Measurements from ENCODE around the gene TSR1. TPM values are rescaled to one million over a fixed set of nuclear protein-coding genes. Genes with fewer than 3 reads are reported as not detected.

Gene TSR1
- total and polyA plus RNA-seq, 2 donors: 21.9 to 23.3 TPM

GRCh38 chr17:2363851-2364762 is 27.9 kb upstream of the TSR1 start:
- no peaks in the 10 kb centered on the region for H3K36me3 ChIP-seq (ENCODE audit: insufficient read depth)
- H3K4me3 ChIP-seq (ENCODE audit: low read depth, low read length): no peak overlapping the region
- DNase-seq (ENCODE audit: extremely low spot score): no peak
- H3K27ac ChIP-seq (ENCODE audit: low read depth): no peak overlapping the region
- no peaks in the 10 kb centered on the region for H3K4me1 ChIP-seq (ENCODE audit: insufficient read depth)
- 72% methylated on average over 26 of the region's 26 CpGs for WGBS

- no peak overlapping the region for H3K27ac ChIP-seq (ENCODE audit: low read depth)
- no peaks in the 10 kb centered on the region for H3K4me1 ChIP-seq (ENCODE audit: insufficient read depth)
- DNase-seq (ENCODE audit: extremely low spot score): no peak
Measured at GRCh38 chr17:2363318-2363717, 27.1 kb upstream of the TSR1 start.

GRCh38 chr17:2362881-2363280 is 26.6 kb upstream of the TSR1 start:
- H3K4me3 ChIP-seq (ENCODE audit: low read depth, low read length): no peak overlapping the region
- no peaks in the 10 kb centered on the region for H3K36me3 ChIP-seq (ENCODE audit: insufficient read depth)
- H3K27ac ChIP-seq (ENCODE audit: low read depth): no peak overlapping the region
- no peak for DNase-seq (ENCODE audit: extremely low spot score)
- WGBS: 98% methylated on average over 14 of the region's 14 CpGs
- H3K4me1 ChIP-seq (ENCODE audit: insufficient read depth): no peaks in the 10 kb centered on the region

More at GRCh38 chr17:2363318-2363717, 27.1 kb upstream of the TSR1 start:
- Histone ChIP-seq H3K4me3 (ENCODE audit: low read depth, low read length) (no peak overlapping the region), H3K36me3 (ENCODE audit: insufficient read depth) (no peaks in the 10 kb centered on the region)
- WGBS: 95% methylated on average over 21 of the region's 21 CpGs

- Histone ChIP-seq H3K4me1 (ENCODE audit: insufficient read depth) (no peaks in the 10 kb centered on the region), H3K36me3 (ENCODE audit: insufficient read depth) (no peaks in the 10 kb centered on the region)
- 89% methylated on average over 19 of the region's 19 CpGs for WGBS
Measured at GRCh38 chr17:2362416-2362815, 26.2 kb upstream of the TSR1 start.

GRCh38 chr17:2362016-2362415 is 25.8 kb upstream of the TSR1 start:
- Histone ChIP-seq H3K27ac (ENCODE audit: low read depth) (no peak overlapping the region), H3K36me3 (ENCODE audit: insufficient read depth) (no peaks in the 10 kb centered on the region), H3K4me1 (ENCODE audit: insufficient read depth) (no peaks in the 10 kb centered on the region), H3K4me3 (ENCODE audit: low read depth, low read length) (no peak overlapping the region)
- whole genome bisulfite sequencing: 97% methylated on average over 20 of the region's 20 CpGs
- DNase-seq (ENCODE audit: extremely low spot score): no peak

More at GRCh38 chr17:2362416-2362815, 26.2 kb upstream of the TSR1 start:
- no peak overlapping the region for H3K27ac ChIP-seq (ENCODE audit: low read depth)
- DNase-seq (ENCODE audit: extremely low spot score): no peak
- no peak overlapping the region for H3K4me3 ChIP-seq (ENCODE audit: low read depth, low read length)

GRCh38 chr17:2361010-2361760 is 24.9 kb upstream of the TSR1 start:
- WGBS: 80% methylated on average over 21 of the region's 21 CpGs
- Histone ChIP-seq H3K27ac (ENCODE audit: low read depth) (no peak overlapping the region), H3K4me3 (ENCODE audit: low read depth, low read length) (no peak overlapping the region), H3K36me3 (ENCODE audit: insufficient read depth) (no peaks in the 10 kb centered on the region), H3K4me1 (ENCODE audit: insufficient read depth) (no peaks in the 10 kb centered on the region)
- DNase-seq (ENCODE audit: extremely low spot score): no peak

- WGBS: 90% methylated on average over 10 of the region's 10 CpGs
- Histone ChIP-seq H3K36me3 (ENCODE audit: insufficient read depth) (no peaks in the 10 kb centered on the region), H3K4me3 (ENCODE audit: low read depth, low read length) (no peak overlapping the region), H3K27ac (ENCODE audit: low read depth) (no peak overlapping the region), H3K4me1 (ENCODE audit: insufficient read depth) (no peaks in the 10 kb centered on the region)
- DNase-seq (ENCODE audit: extremely low spot score): no peak
Measured at GRCh38 chr17:2357931-2358434, 21.7 kb upstream of the TSR1 start.

- DNase-seq (ENCODE audit: extremely low spot score): no peak
- Histone ChIP-seq H3K27ac (ENCODE audit: low read depth) (no peak overlapping the region), H3K36me3 (ENCODE audit: insufficient read depth) (no peaks in the 10 kb centered on the region), H3K4me1 (ENCODE audit: insufficient read depth) (no peaks in the 10 kb centered on the region), H3K4me3 (ENCODE audit: low read depth, low read length) (no peak overlapping the region)
- WGBS: over 99% methylated on average over 4 of the region's 4 CpGs
Measured at GRCh38 chr17:2357237-2357636, 21.0 kb upstream of the TSR1 start.

GRCh38 chr17:2354311-2354710 is 18.1 kb upstream of the TSR1 start:
- Histone ChIP-seq H3K4me3 (ENCODE audit: low read depth, low read length) (no peak overlapping the region), H3K36me3 (ENCODE audit: insufficient read depth) (no peaks in the 10 kb centered on the region), H3K27ac (ENCODE audit: low read depth) (no peak overlapping the region), H3K4me1 (ENCODE audit: insufficient read depth) (no peaks in the 10 kb centered on the region)
- 93% methylated on average over 8 of the region's 8 CpGs for WGBS
- no peak for DNase-seq (ENCODE audit: extremely low spot score)

GRCh38 chr17:2351269-2351668 is 15.0 kb upstream of the TSR1 start:
- Histone ChIP-seq H3K4me1 (ENCODE audit: insufficient read depth) (no peaks in the 10 kb centered on the region), H3K36me3 (ENCODE audit: insufficient read depth) (no peaks in the 10 kb centered on the region), H3K4me3 (ENCODE audit: low read depth, low read length) (no peak overlapping the region), H3K27ac (ENCODE audit: low read depth) (no peak overlapping the region)
- 96% methylated on average over 6 of the region's 6 CpGs for WGBS
- no peak for DNase-seq (ENCODE audit: extremely low spot score)

GRCh38 chr17:2347805-2348685 is 11.8 kb upstream of the TSR1 start:
- no peak for DNase-seq (ENCODE audit: extremely low spot score)
- no peak overlapping the region for H3K4me3 ChIP-seq (ENCODE audit: low read depth, low read length)
- no peaks in the 10 kb centered on the region for H3K36me3 ChIP-seq (ENCODE audit: insufficient read depth)
- H3K4me1 ChIP-seq (ENCODE audit: insufficient read depth): no peaks in the 10 kb centered on the region
- no peak overlapping the region for H3K27ac ChIP-seq (ENCODE audit: low read depth)
- WGBS: 54% methylated on average over 11 of the region's 11 CpGs

- H3K4me3 ChIP-seq (ENCODE audit: low read depth, low read length): no peak overlapping the region
- H3K4me1 ChIP-seq (ENCODE audit: insufficient read depth): no peaks in the 10 kb centered on the region
- H3K27ac ChIP-seq (ENCODE audit: low read depth): no peak overlapping the region
- no peak for DNase-seq (ENCODE audit: extremely low spot score)
- no peaks in the 10 kb centered on the region for H3K36me3 ChIP-seq (ENCODE audit: insufficient read depth)
- WGBS: 88% methylated on average over 8 of the region's 8 CpGs
Measured at GRCh38 chr17:2346475-2346874, 10.2 kb upstream of the TSR1 start.

- no peak overlapping the region for H3K4me3 ChIP-seq (ENCODE audit: low read depth, low read length)
- 81% methylated on average over 10 of the region's 10 CpGs for WGBS
- no peaks in the 10 kb centered on the region for H3K4me1 ChIP-seq (ENCODE audit: insufficient read depth)
- H3K36me3 ChIP-seq (ENCODE audit: insufficient read depth): no peaks in the 10 kb centered on the region
- H3K27ac ChIP-seq (ENCODE audit: low read depth): no peak overlapping the region
- no peak for DNase-seq (ENCODE audit: extremely low spot score)
Measured at GRCh38 chr17:2344528-2344927, 8.3 kb upstream of the TSR1 start.
